Retinal pigment epithelial cell (primary cell): ENCODE results near the gene ZBTB16.

ENCODE experiments used
- DNase-seq: peaks from one replicate; pipeline ENCODE4 v3.0.0-alpha.2; 2010; ENCODE audit warnings: low read depth
- H3K4me3 ChIP-seq: 2 replicates; pipeline ENCODE4 v1.5.1; 2011; ENCODE audit warnings: mild to moderate bottlenecking, low read length, control low read depth, moderate library complexity
- TF ChIP-seq, protein P1 (sequence below): conservative IDR thresholded peaks from 2 replicates; pipeline ENCODE4 v1.5.1; 2011; ENCODE audit warnings: low read depth, low read length, control low read depth, inconsistent platforms

Gene ZBTB16

DNA sequence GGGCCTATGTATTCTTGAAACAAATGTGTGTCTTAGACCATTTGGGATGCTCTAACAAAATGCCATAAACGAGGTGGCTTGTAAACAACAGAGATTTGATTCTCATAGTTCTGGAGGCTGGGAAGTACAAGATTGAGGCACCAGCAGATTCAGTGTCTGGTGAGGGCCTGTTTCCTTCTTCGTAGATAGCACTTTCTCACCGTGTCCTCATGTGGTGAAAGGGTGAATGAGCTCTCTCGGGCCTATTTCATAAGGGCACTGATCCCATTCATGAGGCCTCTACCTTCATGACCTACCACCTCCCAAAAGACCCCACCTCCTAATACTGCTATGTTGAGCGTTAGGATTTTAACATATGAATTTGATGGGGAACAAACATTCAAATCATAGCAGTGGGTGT, 230.3 kb downstream of the ZBTB16 start:
- DNase-seq: no peak
- no peak overlapping the region for H3K4me3 ChIP-seq
- TF ChIP-seq, protein P1, sequence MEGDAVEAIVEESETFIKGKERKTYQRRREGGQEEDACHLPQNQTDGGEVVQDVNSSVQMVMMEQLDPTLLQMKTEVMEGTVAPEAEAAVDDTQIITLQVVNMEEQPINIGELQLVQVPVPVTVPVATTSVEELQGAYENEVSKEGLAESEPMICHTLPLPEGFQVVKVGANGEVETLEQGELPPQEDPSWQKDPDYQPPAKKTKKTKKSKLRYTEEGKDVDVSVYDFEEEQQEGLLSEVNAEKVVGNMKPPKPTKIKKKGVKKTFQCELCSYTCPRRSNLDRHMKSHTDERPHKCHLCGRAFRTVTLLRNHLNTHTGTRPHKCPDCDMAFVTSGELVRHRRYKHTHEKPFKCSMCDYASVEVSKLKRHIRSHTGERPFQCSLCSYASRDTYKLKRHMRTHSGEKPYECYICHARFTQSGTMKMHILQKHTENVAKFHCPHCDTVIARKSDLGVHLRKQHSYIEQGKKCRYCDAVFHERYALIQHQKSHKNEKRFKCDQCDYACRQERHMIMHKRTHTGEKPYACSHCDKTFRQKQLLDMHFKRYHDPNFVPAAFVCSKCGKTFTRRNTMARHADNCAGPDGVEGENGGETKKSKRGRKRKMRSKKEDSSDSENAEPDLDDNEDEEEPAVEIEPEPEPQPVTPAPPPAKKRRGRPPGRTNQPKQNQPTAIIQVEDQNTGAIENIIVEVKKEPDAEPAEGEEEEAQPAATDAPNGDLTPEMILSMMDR: no peak

DNA sequence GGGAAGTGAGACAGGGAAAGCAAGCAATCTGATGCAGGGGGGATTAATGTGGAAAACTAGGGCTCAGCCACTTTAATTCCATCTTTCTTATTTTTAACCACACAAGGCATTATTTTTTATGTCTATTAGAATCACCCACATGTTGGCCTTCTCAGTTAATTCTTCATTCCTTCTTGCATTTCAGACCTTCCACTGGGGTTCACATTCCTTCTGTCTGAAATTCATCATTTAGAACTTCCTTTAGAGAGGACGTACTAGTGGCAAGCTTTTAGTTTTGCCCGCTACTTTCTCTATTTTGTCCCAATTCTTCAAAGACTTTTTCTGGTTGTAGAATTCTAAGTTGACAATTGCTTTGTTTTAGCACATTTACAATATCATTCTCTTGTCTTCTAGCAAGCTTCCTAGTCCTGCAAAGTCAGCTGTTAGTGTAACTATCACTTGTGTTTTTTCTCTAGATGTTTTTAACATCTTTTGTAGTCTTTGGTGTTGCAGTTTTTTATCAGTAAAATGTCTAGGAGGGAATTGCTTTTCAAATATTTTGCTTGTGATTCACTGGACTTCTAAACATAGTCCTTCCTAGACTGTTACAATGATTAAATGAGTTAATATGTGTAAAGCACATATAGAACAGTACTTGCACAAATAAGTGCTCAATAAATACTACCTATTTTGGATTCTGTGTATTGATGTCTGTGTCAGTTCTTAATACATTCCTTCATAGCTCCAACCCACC, 231.2 kb downstream of the ZBTB16 start:
- no peak for DNase-seq
- TF ChIP-seq, protein P1: no peak
- H3K4me3 ChIP-seq: no peak overlapping the region

DNA sequence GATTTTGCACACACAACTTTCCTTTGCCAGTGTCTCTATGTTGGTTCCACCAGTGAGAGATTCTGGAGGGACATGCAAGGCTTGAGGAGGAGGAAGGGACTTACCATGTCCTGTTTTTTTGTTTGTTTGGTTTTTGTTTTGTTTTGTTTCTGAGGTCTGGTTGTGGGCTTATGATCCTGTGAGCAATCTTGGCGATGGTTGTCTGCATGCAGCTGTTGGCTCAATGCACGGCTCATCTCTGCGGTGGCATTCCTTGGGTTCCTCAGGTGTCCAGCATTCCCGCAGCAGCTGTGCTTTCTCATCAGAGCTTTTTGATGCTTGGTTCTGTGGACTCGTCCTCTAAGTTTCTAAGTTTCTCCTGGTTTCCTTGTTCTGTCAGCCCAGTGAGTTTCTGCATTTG, 231.9 kb downstream of the ZBTB16 start:
- no peak overlapping the region for H3K4me3 ChIP-seq
- no peak for DNase-seq

DNA sequence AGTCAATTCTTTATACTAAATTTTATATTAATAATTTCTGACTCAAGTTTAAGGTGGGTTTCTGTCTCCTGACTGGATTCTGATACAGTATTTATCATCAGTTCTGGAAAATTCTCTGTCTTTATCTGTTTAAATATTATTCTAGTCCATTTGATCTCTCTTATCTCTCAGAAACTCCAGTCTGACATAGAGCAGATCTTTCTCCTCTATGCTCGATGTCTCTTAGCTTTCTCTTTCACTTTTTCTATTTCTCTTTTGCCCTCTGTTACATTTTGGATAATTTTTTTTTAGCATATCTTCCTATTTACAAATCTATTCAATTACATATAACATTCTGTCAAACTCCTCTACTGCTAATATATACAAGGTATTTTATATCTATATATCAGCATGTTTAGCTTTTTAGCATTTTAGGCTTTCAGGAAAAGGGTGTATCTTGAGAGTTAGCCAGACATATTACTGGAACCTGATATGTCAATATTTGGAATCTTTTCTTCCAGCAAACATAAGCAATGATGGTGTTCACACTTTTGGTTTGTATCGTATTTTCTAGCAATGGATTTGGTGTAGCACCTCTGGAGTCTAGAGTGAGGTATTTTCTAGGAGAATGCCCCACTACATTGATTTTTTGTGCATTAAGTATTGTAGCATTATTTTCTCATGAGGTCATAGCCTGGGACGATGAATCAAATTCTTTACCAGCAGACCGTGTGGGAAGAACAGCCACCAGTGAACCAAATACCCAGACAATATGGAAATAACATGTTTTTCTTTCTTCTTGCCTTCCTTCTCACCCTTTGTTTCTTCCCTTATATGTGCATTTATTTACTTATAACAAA, 232.6 kb downstream of the ZBTB16 start:
- DNase-seq: peak; percentile 26
- no peak overlapping the region for H3K4me3 ChIP-seq
- TF ChIP-seq, protein P1: no peak

More for the DNA sequence above, 231.9 kb downstream of the ZBTB16 start:
- TF ChIP-seq, protein P1: no peak

DNA sequence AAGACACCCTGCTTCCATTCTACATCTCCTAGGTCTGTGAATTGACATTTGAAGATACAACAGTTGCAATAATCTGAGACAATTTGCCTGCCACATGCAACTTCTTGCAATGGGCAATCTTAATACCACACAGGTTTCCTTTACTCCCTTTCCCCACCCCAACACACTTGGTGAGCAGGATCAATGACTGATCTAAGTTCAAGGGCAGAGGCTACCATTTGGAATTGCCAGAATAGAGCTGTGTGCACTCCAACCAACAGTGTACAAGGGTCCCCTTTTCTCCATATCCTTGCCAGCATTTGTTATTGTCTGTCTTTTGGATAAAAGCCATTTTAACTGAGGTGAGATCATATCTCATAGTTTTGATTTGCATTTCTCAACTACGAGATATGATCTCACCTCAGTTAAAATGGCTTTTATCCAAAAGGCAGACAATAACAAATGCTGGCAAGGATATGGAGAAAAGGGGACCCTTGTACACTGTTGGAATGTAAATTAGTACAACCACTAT, 233.7 kb downstream of the ZBTB16 start:
- TF ChIP-seq, protein P1: no peak
- no peak for DNase-seq
- H3K4me3 ChIP-seq: no peak overlapping the region

DNA sequence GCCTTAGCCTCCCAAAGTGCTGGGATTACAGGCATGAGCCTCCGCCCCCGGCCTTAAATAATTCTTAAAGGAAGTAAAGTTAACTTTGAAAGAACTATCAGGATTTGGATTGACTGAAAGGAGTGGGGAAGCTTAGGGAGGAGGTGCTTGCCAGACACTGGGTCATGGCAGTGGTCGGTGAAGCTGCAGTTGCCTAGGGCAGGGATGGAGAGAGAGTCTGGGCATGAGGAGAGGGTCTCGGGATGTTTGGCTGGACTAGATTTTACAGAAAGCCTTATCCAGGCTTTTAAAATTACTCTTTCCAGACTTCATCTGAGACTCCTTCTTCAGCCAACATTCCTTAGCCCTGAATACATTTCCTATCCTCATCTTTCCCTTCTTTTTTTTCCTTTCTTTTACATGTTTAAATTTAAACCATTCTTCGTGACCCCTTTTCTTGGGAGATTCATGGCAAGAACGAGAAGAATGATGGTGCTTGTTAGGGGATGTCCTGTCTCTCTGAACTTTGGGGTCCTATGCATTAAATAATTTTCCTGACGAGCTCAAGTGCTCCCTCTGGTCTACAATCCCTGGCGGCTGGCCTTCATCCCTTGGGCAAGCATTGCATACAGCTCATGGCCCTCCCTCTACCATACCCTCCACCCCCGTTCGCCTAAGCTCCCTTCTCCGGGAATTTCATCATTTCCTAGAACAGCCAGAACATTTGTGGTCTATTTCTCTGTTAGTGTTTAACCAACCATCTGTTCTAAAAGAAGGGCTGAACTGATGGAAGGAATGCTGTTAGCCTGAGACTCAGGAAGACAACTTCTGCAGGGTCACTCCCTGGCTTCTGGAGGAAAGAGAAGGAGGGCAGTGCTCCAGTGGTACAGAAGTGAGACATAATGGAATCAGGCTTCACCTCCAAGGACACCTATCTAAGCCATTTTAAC, 236.4 kb downstream of the ZBTB16 start, which contains the start of gene NNMT:
Gene NNMT, plus strand, starts transcription at position 724 of the 929 bp plus-strand sequence. Its CDS starts 158 bp downstream, at position 882.
- DNase-seq: peak; percentile 45
- TF ChIP-seq, protein P1: no peak
- H3K4me3 ChIP-seq: peak within 1 kb of the TSS; percentile 39
